Measurements from ENCODE around the gene BTG3.

BTG3 gene

DNA sequence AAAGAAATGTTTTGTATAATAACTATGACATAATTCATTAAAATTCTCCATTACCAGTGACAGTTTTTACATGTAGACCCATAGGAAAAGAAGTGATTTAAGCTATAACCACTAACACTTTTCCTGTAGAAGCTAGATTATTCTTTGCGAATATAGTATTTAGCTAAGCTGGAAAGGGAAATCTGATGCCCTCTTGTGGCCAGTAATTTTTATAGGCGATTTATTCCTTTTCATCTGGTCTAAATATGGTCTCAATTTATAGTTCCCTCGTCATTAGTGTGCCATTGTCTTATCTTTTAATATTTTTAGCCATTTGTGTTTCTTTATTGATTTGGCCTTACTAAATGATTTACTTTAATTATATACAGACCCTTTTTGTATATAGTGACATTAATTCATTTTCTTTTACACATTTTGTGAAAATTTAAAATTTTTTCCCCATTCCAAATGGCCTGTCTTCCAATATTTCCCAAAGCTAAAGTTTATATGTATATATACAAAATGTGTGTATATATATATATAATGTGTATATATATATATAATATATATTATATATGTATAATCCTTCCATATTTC lies 26.7 kb downstream of the BTG3 start:
- no peak for DNase-seq (ENCODE audit: low read depth, low spot score)

GRCh38 chr21:17583898-17584297 lies 28.8 kb downstream of the BTG3 start:
- DNase-seq (ENCODE audit: low read depth, low spot score), result no peak

- DNase-seq (ENCODE audit: low read depth, low spot score), result no peak
Observed at GRCh38 chr21:17580319-17580718, 32.4 kb downstream of the BTG3 start.

DNA sequence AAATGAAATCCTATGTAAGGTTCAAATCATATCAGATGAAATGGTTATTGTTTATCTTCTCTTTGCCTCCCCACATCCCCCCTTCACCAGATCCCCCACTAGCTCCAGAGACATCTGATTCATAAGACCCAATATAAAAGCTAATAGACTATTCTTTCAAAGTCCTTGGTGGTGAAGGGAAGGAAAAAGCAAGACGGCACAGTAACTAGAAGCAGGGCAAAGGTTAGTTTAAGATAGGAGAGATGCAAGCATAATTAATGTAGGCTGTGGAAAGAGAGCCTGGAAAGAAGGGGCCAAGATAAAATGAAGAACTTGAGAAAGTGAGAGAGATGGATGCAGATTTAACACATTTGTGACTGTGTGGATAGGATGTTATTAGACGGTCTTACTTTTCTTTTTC lies 33.8 kb downstream of the BTG3 start:
- no peak for DNase-seq (ENCODE audit: low read depth, low spot score)

DNA sequence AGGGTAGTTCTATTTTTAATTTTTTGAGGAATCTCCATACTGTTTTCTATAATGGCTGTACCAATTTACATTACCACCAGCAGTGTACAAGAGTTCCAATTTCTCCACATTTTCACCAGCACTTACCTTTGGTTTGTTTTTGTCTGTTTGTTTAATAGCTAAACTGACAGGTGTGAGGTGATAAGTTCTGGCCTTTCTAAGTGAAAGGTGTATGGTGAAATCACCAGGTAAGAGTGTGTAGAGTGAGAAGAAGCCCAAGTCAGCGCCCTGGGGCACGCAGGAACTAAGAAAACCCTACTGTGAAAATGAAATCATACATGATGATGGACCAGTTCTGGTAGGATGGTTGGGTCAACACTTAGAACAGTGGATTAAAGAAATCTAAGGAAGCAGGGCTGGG lies 34.5 kb downstream of the BTG3 start:
- DNase-seq (ENCODE audit: low read depth, low spot score), result no peak

DNA sequence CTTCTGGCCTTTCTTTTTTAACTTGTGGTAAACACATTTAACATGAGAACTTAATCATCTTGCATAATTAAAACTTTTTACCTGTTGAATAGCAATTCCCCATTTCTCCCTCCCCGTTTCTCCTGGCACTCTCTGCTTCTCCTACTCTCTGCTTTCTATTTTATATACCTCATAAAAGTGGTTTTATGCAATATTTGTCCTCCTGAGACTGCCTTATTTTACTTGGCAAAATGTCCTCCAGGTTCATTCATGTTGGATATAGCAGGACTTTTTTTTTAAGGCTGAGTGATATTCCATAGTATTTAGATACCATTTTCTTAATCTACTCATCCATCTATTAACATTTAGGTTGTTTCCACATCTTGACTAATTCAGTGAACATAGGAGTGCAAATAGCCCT lies 35.0 kb downstream of the BTG3 start:
- no peak for DNase-seq (ENCODE audit: low read depth, low spot score)

DNA sequence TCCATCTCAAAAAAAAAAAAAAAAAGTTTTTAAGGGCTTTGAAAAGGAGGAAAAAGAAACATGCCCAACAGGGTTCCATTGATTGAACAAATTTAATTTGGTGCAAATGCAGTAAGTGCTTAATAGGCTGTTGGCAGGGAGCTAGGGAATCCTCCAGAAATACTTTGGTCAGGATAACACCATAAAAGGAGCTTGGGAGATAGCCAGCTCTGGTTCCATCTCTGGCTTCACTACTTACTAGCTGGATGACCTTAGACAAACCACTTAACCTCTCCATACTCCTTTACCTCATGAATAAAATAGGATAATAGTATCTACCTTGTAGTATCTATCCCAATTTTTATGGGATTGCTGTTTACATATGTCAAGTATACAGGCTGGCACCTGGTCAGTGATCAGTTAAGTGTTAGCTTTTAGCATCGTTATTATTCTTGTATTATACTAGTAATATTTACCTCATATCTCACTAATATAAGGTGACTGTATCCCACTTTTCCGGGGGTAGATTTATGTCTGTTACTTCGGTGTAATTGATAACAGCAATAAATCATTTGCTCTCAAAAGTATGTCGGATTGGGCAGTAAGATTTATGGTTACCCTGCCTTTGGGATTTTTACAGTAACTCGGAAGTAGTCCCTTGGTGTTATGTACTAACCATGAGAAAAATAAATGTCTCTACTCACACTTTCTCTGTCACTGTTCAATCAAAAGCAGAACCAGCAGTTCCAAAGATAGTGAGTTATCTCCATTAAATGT lies 36.4 kb downstream of the BTG3 start:
- no peak for DNase-seq (ENCODE audit: low read depth, low spot score)

DNA sequence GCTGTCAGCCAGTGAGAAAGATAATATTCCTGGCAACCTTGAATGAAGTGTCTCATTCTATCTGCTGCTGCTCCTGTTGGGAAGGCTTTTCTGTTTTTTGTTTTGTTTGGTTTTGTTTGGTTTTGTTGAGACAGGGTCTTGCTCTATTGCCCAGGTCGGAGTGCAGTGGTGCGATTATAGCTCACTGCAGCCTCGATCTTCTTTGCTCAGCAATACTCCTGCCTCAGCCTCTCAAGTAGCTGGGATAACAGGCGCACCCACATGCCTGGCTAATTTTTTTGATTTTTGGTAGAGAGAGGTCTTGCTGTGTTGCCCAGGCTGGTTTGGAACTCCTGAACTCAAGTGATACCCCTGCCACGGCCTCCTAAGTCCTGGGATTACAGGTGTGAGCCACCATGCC lies 37.6 kb downstream of the BTG3 start:
- no peak for DNase-seq (ENCODE audit: low read depth, low spot score)

DNA sequence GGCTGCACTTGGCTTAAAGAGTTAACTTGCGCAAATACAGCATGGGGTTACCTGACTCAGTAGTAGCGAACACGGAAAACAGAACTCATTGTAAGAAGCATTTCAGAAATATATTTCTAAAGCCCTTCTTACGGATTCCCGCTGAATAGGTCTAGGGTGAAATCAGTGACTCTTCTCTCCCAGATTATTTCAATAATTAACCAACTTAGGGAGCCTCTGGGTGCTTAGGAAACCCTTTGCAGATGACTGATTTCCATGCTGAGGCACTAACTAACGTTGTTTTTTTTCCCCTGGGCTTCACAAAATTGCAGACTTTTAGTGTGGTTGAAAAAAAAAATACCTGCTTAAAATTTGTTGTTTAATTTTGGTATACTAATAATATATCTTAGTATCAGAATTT lies 40.3 kb downstream of the BTG3 start:
- no peak for DNase-seq (ENCODE audit: low read depth, low spot score)

DNA sequence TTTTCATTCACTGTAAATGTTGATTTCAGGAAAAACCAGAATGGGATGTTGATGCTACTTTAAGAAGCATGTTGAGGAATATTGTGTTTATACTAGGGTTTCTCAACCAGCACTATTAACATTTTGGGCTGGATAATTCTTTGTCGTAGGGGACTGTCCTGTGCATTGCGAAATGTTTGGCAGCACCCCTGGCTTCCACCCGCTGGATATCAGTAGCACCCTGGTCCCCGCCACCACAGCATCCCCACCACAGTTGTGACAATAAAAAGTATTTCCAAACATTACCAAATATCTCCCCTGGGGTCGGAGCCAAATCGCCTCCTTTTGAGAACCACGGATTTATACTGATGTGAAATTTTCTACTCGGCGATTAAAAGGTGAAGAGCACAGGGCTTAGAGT lies 41.9 kb downstream of the BTG3 start:
- DNase-seq (ENCODE audit: low read depth, low spot score), result no peak

GRCh38 chr21:17560377-17561025 lies 52.2 kb downstream of the BTG3 start:
- DNase-seq (ENCODE audit: low read depth, low spot score), result no peak

DNA sequence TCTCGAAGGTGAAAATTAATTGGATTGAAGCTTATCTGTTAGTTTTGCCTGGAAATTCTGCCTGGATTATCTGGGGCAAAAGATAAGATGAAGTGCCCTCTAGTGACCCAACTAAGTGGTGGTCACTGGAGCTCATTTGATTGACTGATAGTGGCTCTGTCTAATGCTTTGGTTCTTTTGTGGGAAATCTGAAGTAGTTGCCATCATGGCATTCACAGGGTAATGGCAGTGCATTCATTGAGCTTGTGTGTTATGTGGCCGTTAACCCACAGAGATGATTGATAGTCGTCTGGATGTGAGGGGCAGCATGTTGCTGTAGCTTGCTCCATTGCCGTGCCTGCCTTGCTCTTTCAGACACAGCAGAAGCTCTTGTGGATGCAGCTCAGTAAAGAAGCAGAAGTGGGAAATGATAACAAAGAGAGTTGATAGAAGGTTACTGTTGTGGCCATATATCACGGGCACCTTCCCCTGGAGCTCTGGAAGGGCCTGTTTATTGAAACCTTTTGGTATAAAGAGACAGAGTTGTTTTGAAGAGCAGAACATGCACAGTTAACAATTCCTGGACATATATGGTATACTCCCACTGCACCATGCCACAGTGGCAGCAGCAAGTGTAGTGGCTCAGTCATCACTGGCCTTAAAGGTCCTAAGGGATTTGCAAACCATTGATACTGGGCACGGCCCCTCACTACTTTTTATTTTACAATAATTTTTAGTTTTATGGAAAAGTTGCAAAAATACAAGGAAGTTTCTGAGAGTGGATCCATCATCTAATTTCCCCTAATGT lies 57.8 kb downstream of the BTG3 start:
- DNase-seq (ENCODE audit: low read depth, low spot score), result no peak

- no peak for DNase-seq (ENCODE audit: low read depth, low spot score)
Observed at GRCh38 chr21:17554120-17554519, 58.6 kb downstream of the BTG3 start.

- no peak for DNase-seq (ENCODE audit: low read depth, low spot score)
Observed at GRCh38 chr21:17552410-17552809, 60.3 kb downstream of the BTG3 start.

DNA sequence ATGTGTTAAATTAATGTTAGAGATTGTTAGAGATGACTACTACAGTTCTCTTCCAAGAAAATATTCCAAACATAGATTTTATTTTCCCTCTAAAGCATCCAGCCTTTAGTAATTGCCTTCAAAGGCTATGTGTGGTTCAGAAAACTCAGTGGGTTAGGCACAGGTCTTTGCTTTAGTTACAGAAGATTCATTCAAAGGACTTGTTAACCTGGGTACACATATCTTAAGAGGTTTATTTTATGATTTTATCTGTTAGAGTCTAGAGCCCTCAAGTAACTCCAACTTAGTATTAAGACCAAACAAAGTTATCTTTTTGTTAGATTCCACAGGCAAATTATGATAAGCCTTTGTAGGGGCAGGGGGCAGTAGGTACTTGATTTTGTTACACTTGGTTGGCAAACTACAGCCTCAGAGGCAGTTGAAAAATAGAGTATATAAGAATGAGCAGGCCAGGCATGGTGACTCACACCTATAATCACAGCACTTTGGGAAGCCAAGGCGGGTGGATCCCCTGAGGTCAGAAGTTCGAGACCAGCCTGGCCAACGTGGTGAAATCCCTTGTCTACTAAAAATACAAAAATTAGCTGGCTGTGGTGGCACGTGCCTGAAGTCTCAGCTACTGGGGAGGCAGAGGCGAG lies 61.9 kb downstream of the BTG3 start:
- no peak for DNase-seq (ENCODE audit: low read depth, low spot score)

- no peak for DNase-seq (ENCODE audit: low read depth, low spot score)
Observed at GRCh38 chr21:17548262-17548661, 64.4 kb downstream of the BTG3 start.

DNA sequence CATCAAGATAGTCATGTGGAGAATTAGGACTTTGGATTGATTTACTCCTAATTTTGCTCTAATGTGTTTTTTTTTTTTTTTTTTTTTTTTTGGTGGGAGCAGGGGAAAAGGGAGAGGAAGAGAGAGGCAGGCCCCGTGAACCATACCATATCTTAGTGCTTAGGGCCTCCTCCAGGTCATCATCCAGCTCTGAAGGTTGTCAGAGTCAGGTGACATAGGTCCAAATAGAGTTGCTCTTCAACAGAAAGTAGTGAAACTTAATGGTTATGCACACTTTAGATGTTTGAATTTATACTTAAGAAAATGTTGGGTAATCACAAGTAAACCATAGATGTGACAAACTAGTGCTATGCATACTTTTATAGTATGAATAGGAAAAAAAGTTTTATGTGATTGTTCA lies 67.7 kb downstream of the BTG3 start:
- DNase-seq (ENCODE audit: low read depth, low spot score), result no peak
